Breast epithelium (tissue), 4 donors: ENCODE measurements around the gene IRAK2. TPM values are rescaled to one million over a fixed set of nuclear protein-coding genes. Genes with fewer than 3 reads are reported as not detected.

Experiments
- DNase-seq, 2 donors: peaks; one replicate each; pipeline ENCODE4 v3.0.0-alpha.2; 2019; ENCODE audit warnings: low spot score in 2 of 2
- H3K27ac ChIP-seq, 2 donors: fragments of 200-600 bp; sonication (generic) in 1 of 2; one replicate each; pipeline ENCODE4 v1.5.1; 2016 to 2019; ENCODE audit warnings: mild to moderate bottlenecking in 1 of 2
- H3K27me3 ChIP-seq, 2 donors: fragments of 200-600 bp; sonication (generic) in 1 of 2; one replicate each; pipeline versions ENCODE4 v1.5.1 to v1.6.0; 2017 to 2019; ENCODE audit warnings: control low read depth in 1 of 2, mild to moderate bottlenecking in 1 of 2
- H3K36me3 ChIP-seq: fragments of 200-600 bp; one replicate; pipeline ENCODE4 v1.5.1; 2019
- H3K4me1 ChIP-seq, 2 donors: fragments of 200-600 bp; sonication (generic); one replicate each; pipeline ENCODE4 v1.5.1; 2016 to 2019; ENCODE audit warnings: control low read depth in 1 of 2
- H3K4me3 ChIP-seq, 3 donors: fragments of 200-600 bp; sonication (generic); 1 replicate in 2 of 3; 2 replicates in 1 of 3; pipeline ENCODE4 v1.5.1; 2016 to 2019; ENCODE audit warnings: mild to moderate bottlenecking in 3 of 3, moderate library complexity in 2 of 3
- H3K9me3 ChIP-seq, 2 donors: fragments of 200-600 bp; sonication (generic) in 1 of 2; one replicate each; pipeline ENCODE4 v1.5.1; 2016 to 2019; ENCODE audit warnings: control low read depth in 1 of 2
- POLR2A ChIP-seq: fragments of 450-650 bp; IDR thresholded peaks from one replicate; pipeline ENCODE4 v1.6.1; 2016; ENCODE audit warnings: antibody characterized with exemption, mild to moderate bottlenecking, moderate library complexity
- POLR2AphosphoS5 ChIP-seq, 3 donors: sonication (generic); formaldehyde crosslinking; IDR thresholded peaks; one replicate each; pipeline ENCODE4 v1.6.1; 2017; ENCODE audit warnings: antibody characterized with exemption in 3 of 3
- intact Hi-C: fragments of 100-400 bp; cut with DNase I; formaldehyde crosslinking; loops from one replicate; pipeline ENCODE4 v1.15.1; 2023; ENCODE audit warnings: low total_unique reads
- total RNA-seq, 3 donors: library from RNA; depleted of rRNA; stranded (reverse); fragments of >200 nt; gene quantifications; one replicate each; pipeline ENCODE4 v1.1.0, GENCODE V29; 2016
- TF ChIP-seq, protein P1 (sequence below), 3 donors: fragments of 450-650 bp; IDR thresholded peaks; one replicate each; pipeline ENCODE4 v1.5.1; 2016 to 2017; ENCODE audit warnings: antibody characterized with exemption in 3 of 3, mild to moderate bottlenecking in 3 of 3, moderate library complexity in 3 of 3

The IRAK2 gene
- total RNA-seq, 3 donors from 2014 or later = 3.4 to 7.2 (median 5.1) TPM

DNA sequence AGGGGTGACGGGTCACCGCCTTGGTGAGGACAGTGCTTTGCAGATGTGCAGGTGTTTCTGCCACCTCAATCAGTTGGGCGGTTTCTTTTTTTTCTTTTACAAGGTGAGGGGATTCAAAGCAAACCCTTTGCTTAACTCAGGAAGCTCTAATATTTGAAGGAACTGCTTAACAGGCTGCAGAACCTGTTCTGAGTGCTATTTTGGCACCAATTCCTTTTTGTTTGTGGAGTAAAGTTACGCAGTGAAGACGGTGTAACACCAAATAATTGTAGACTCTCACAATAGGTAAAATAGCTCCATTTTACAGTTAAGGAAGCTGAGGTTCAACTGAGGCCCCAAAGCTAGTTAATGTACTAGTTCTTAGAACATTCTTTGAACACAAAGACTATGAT lies 121.4 kb downstream of the IRAK2 start:
- intact Hi-C loops = no loop called here
- TF ChIP-seq, protein P1, sequence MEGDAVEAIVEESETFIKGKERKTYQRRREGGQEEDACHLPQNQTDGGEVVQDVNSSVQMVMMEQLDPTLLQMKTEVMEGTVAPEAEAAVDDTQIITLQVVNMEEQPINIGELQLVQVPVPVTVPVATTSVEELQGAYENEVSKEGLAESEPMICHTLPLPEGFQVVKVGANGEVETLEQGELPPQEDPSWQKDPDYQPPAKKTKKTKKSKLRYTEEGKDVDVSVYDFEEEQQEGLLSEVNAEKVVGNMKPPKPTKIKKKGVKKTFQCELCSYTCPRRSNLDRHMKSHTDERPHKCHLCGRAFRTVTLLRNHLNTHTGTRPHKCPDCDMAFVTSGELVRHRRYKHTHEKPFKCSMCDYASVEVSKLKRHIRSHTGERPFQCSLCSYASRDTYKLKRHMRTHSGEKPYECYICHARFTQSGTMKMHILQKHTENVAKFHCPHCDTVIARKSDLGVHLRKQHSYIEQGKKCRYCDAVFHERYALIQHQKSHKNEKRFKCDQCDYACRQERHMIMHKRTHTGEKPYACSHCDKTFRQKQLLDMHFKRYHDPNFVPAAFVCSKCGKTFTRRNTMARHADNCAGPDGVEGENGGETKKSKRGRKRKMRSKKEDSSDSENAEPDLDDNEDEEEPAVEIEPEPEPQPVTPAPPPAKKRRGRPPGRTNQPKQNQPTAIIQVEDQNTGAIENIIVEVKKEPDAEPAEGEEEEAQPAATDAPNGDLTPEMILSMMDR (IDR thresholded peaks at IDR 0.05) = no peak
- TF ChIP-seq POLR2A (no peak), POLR2AphosphoS5 (IDR thresholded peaks at IDR 0.05) (no peak)
- Histone ChIP-seq H3K27me3 (no peaks in the 10 kb centered on the region), H3K27ac (peak overlapping the region; percentile 21 to 22), H3K4me3 (no peak overlapping the region), H3K36me3 (no peaks in the 10 kb centered on the region), H3K4me1 (peaks cover 0 to 8% of the 10 kb centered on the region in 2 donors), H3K9me3 (no peaks in the 10 kb centered on the region)
- DNase-seq = no peak

DNA sequence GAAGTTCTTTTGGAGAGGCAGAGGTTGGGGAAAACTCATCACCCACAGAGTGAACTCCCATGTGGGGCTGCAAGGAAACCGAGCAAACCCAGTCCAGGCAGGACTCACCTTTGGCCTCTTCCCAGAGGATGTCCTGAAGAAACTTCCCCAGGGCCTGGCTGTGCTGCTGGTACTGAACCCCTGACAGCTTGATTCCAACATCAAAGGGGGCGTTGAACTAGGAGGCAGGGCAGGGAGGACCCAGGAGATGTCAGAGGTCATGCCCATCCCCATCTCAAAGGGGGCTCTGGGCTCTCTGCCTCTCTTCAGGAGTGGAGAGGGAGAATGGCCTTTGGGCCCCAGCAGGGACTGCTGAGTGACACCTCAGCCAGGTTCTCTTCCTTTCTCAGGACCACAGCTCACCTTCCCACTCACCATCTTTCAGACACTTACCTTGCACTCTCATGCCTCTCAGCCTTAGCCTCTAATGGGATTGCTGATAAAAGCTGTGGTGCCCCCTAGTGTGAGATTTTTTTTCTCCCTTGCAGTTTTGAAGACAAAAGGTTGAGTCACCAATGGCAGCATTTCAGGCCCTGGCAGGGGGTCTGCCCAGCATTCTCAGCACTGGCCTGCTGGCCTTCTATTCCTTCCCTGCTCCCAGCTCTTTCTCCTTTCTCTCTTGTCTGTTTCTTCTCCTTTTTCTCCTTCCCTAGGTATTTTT lies 122.0 kb downstream of the IRAK2 start:
- Histone ChIP-seq H3K4me1 (peaks cover 0 to 8% of the 10 kb centered on the region in 2 donors), H3K36me3 (no peaks in the 10 kb centered on the region), H3K4me3 (no peak overlapping the region), H3K9me3 (no peaks in the 10 kb centered on the region), H3K27me3 (no peaks in the 10 kb centered on the region), H3K27ac (peak overlapping the region; percentile 21 to 22)
- no peak for DNase-seq
- intact Hi-C loops = no loop called here
- TF ChIP-seq POLR2A = no peak
- TF ChIP-seq, protein P1 (IDR thresholded peaks at IDR 0.05) = peak in 1 of 3 donors; percentile 12
- TF ChIP-seq POLR2AphosphoS5 (IDR thresholded peaks at IDR 0.05) = no peak

- TF ChIP-seq POLR2AphosphoS5 (IDR thresholded peaks at IDR 0.05) = no peak
- no peak for TF ChIP-seq POLR2A
- H3K36me3 ChIP-seq = no peaks in the 10 kb centered on the region
- no peaks in the 10 kb centered on the region for H3K9me3 ChIP-seq
- H3K4me3 ChIP-seq = no peak overlapping the region
- H3K27me3 ChIP-seq = no peaks in the 10 kb centered on the region
- peaks cover 0 to 8% of the 10 kb centered on the region in 2 donors for H3K4me1 ChIP-seq
- no peak overlapping the region for H3K27ac ChIP-seq
- DNase-seq = peak in 1 of 2 donors; percentile 64
- intact Hi-C loops = no loop called here
Observed at GRCh38 chr3:10287936-10288574, 123.3 kb downstream of the IRAK2 start.

DNA sequence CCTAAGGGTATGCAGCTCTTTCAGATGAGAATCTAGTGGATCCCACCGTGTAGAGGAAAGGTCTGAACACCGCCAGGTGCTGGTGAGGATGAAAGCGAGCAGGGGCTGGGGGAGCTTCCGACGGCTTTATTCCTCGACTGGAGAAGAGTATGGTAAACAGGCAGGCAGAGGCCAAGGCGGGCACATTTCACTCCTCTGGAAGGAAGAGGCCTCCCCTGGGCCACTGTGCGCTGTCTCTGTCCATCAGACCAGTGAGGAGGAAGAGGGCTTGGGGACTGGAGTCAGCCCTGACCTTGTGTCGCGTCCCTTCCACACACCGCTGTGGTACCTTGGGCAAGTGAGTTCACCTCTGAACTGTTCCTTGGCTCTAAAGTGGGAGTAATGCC lies 123.8 kb downstream of the IRAK2 start:
- Histone ChIP-seq H3K4me3 (no peak overlapping the region), H3K9me3 (no peaks in the 10 kb centered on the region), H3K27me3 (no peaks in the 10 kb centered on the region), H3K27ac (no peak overlapping the region), H3K4me1 (peaks cover 0 to 8% of the 10 kb centered on the region in 2 donors), H3K36me3 (no peaks in the 10 kb centered on the region)
- no peak for DNase-seq
- no peak for TF ChIP-seq POLR2A
- intact Hi-C loops = no loop called here

GRCh38 chr3:10289077-10289476 lies 124.4 kb downstream of the IRAK2 start:
- no peaks in the 10 kb centered on the region for H3K9me3 ChIP-seq
- no peaks in the 10 kb centered on the region for H3K36me3 ChIP-seq
- H3K4me3 ChIP-seq = no peak overlapping the region
- intact Hi-C loops = no loop called here
- no peak for DNase-seq
- peaks cover 0 to 8% of the 10 kb centered on the region in 2 donors for H3K4me1 ChIP-seq
- H3K27ac ChIP-seq = no peak overlapping the region
- TF ChIP-seq POLR2A (no peak), POLR2AphosphoS5 (IDR thresholded peaks at IDR 0.05) (no peak)
- TF ChIP-seq, protein P1 (IDR thresholded peaks at IDR 0.05) = no peak
- no peaks in the 10 kb centered on the region for H3K27me3 ChIP-seq

DNA sequence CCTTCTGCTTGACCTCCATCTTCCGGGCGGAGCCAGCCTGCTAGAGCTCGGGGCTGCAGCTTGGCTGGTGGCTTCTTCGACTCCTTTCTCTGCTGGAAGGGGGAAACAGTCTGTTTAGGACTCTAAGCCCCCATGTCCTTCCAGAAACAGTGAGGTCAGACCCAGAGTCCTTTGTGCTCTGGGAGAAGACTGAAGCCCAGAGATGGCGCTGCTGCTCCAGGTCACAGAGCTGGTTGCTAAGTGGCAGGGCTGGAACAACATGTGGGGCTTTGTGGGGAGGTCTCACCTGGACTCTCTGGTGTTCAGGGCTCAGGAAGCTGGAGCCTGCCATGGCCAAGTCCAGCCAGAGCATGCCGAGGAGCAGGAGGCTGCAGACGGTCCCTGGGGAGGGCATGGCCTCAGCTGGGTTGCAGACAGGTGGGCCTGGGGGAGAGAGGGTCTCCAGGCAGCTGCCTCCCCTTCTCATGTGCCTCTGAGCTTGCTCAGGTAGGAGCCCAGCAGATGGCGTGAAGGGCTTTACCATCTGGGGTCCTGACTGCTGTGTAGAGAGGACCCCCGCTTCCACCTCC lies 125.2 kb downstream of the IRAK2 start:
- H3K36me3 ChIP-seq = no peaks in the 10 kb centered on the region
- H3K27me3 ChIP-seq = no peaks in the 10 kb centered on the region
- peaks cover 0 to 8% of the 10 kb centered on the region in 2 donors for H3K4me1 ChIP-seq
- no peak overlapping the region for H3K27ac ChIP-seq
- H3K9me3 ChIP-seq = no peaks in the 10 kb centered on the region
- intact Hi-C loops = no loop called here
- no peak overlapping the region for H3K4me3 ChIP-seq
- TF ChIP-seq POLR2AphosphoS5 (IDR thresholded peaks at IDR 0.05) (no peak), POLR2A (no peak)
- TF ChIP-seq, protein P1 (IDR thresholded peaks at IDR 0.05) = no peak
- DNase-seq = no peak
